HepG2 (cell line): ENCODE data around the gene KCNJ6. TPM values are rescaled to one million over a fixed set of nuclear protein-coding genes. Genes with fewer than 3 reads are reported as not detected.

Experiments used
- ATAC-seq: fragments of 200-7000 bp; cut with Tn5 transposase; 3 replicates; pipeline ENCODE4 v1.9.1; 2020; ENCODE audit warnings: mild to moderate bottlenecking, moderate library complexity
- BruUV-seq: library from RNA; stranded (reverse); fragments of 400-500 nt; replicated peaks from 2 replicates; lab custom pipeline; 2021; lab: Mats Ljungman, UMichigan
- CTCF ChIA-PET: fragments of 300-600 bp; formaldehyde crosslinking; extraction: SDS; loops from one replicate; lab custom pipeline; 2021; ENCODE audit warnings: low total read pairs, inconsistent platforms, low intra/inter-chr PET ratio; lab: Yijun Ruan, JAX
- POLR2A ChIA-PET: fragments of 350-600 bp; sonication (Branson Sonifier 250); formaldehyde crosslinking; loops from one replicate; lab custom pipeline; 2020; ENCODE audit warnings: antibody characterized with exemption, inconsistent platforms; lab: Yijun Ruan, JAX
- DNase-seq: peaks from one replicate; pipeline ENCODE4 v3.0.0-alpha.2; 2015; ENCODE audit warnings: low spot score
- FAIRE-seq: peaks from 3 replicates; lab custom pipeline; 2011; peaks lifted over from hg19 to GRCh38; lab: Jason Lieb, UNC
- H2AFZ ChIP-seq: one replicate; pipeline ENCODE4 v1.6.1; 2011; ENCODE audit warnings: low read length, inconsistent platforms
- H3K27ac ChIP-seq: fragments of 300-600 bp; 3 replicates; pipeline ENCODE4 v1.8.0; 2011; ENCODE audit warnings: mixed run types, mild to moderate bottlenecking, mixed read lengths, low read length, inconsistent platforms; ENCODE audit not compliant: insufficient read depth; ENCODE audit errors: extremely low read length
- H3K27me3 ChIP-seq, 2 experiments: fragments of 200-600 bp in 1 of 2; 2 replicates in 1 of 2; 3 replicates in 1 of 2; pipeline versions ENCODE4 v1.6.0 to v1.8.0; 2011; ENCODE audit warnings: low read length in 2 of 2, mild to moderate bottlenecking in 2 of 2, moderate library complexity in 2 of 2, inconsistent platforms in 1 of 2; ENCODE audit not compliant: insufficient read depth in 2 of 2, control insufficient read depth in 1 of 2
- H3K36me3 ChIP-seq, 2 experiments: fragments of 200-600 bp in 1 of 2; replicated peaks in 1 of 2; 2 replicates in 1 of 2; 3 replicates in 1 of 2; pipeline versions ENCODE4 v1.5.1 to v1.8.0; 2011; ENCODE audit warnings: low read length in 2 of 2, inconsistent platforms in 1 of 2; ENCODE audit not compliant: insufficient read depth in 2 of 2, control insufficient read depth in 1 of 2
- H3K4me1 ChIP-seq: 2 replicates; pipeline ENCODE4 v1.5.1; 2012; ENCODE audit warnings: low read length, inconsistent platforms; ENCODE audit not compliant: insufficient read depth
- H3K4me2 ChIP-seq: 2 replicates; pipeline ENCODE4 v1.6.0; 2011; ENCODE audit warnings: low read depth, low read length, inconsistent platforms
- H3K4me3 ChIP-seq, 3 experiments: fragments of 200-600 bp in 1 of 3; sonication (generic), shearing (Covaris generic) in 1 of 3; replicated peaks in 1 of 3; 2 replicates each; pipeline ENCODE4 v1.5.1; 2011 to 2016; ENCODE audit warnings: low read length in 3 of 3, inconsistent platforms in 2 of 3, low read depth in 2 of 3, mild to moderate bottlenecking in 2 of 3, control low read depth in 1 of 3, mixed read lengths in 1 of 3; ENCODE audit not compliant: insufficient read depth in 1 of 3
- H3K79me2 ChIP-seq: one replicate; pipeline ENCODE4 v1.6.1; 2011; ENCODE audit warnings: low read length, inconsistent platforms; ENCODE audit not compliant: insufficient read depth
- H3K9ac ChIP-seq: 2 replicates; pipeline ENCODE4 v1.6.0; 2011; ENCODE audit warnings: mild to moderate bottlenecking, low read depth, low read length, inconsistent platforms; ENCODE audit not compliant: insufficient read depth
- H3K9me3 ChIP-seq: 2 replicates; pipeline ENCODE4 v1.5.1; 2012; ENCODE audit warnings: mild to moderate bottlenecking, low read length
- H4K20me1 ChIP-seq: 2 replicates; pipeline ENCODE4 v1.6.0; 2011; ENCODE audit warnings: inconsistent platforms, mild to moderate bottlenecking, low read length, moderate library complexity; ENCODE audit not compliant: insufficient read depth
- CCDC6 ChIP-seq: sonication (generic); formaldehyde crosslinking; IDR thresholded peaks from 2 replicates; pipeline ENCODE4 v1.8.1; 2022; ENCODE audit warnings: mild to moderate bottlenecking, missing genetic modification reagents, moderate library complexity
- HMGA1 ChIP-seq: sonication (generic); formaldehyde crosslinking; conservative IDR thresholded peaks from 2 replicates; pipeline ENCODE4 v1.4.0; 2020; ENCODE audit warnings: missing genetic modification reagents
- HOXA9 ChIP-seq: sonication (generic); formaldehyde crosslinking; IDR thresholded peaks from 2 replicates; pipeline ENCODE4 v1.8.1; 2022; ENCODE audit warnings: missing genetic modification reagents, mild to moderate bottlenecking, moderate library complexity, borderline replicate concordance
- MATR3 ChIP-seq: sonication (generic); formaldehyde crosslinking; IDR thresholded peaks from 2 replicates; pipeline ENCODE4 v1.4.0; 2020; ENCODE audit warnings: missing genetic modification reagents
- MED8 ChIP-seq: sonication (generic); formaldehyde crosslinking; IDR thresholded peaks from 2 replicates; pipeline ENCODE4 v1.8.1; 2023; ENCODE audit warnings: mild to moderate bottlenecking, missing genetic modification reagents; ENCODE audit not compliant: insufficient replicate concordance
- RBAK ChIP-seq: sonication (generic); formaldehyde crosslinking; IDR thresholded peaks from 2 replicates; pipeline ENCODE4 v1.5.1; 2020; ENCODE audit warnings: mild to moderate bottlenecking, missing genetic modification reagents
- SIX1 ChIP-seq: sonication (generic); formaldehyde crosslinking; IDR thresholded peaks from 2 replicates; pipeline ENCODE4 v1.4.0; 2020; ENCODE audit warnings: missing genetic modification reagents, borderline replicate concordance
- ZBTB21 ChIP-seq: sonication (generic); formaldehyde crosslinking; IDR thresholded peaks from 2 replicates; pipeline ENCODE4 v1.4.0; 2020; ENCODE audit warnings: missing genetic modification reagents
- ZNF121 ChIP-seq: sonication (generic); formaldehyde crosslinking; IDR thresholded peaks from 2 replicates; pipeline ENCODE4 v1.5.0; 2020; ENCODE audit warnings: mild to moderate bottlenecking, missing genetic modification reagents
- ZNF329 ChIP-seq: sonication (generic); formaldehyde crosslinking; IDR thresholded peaks from 2 replicates; pipeline ENCODE4 v1.9.0; 2021; ENCODE audit warnings: low read depth, mild to moderate bottlenecking, missing genetic modification reagents
- ZNF577 ChIP-seq: sonication (generic); formaldehyde crosslinking; IDR thresholded peaks from 2 replicates; pipeline ENCODE4 v1.4.0; 2020; ENCODE audit warnings: mild to moderate bottlenecking, low read depth, missing genetic modification reagents, borderline replicate concordance
- ZSCAN30 ChIP-seq: sonication (generic); formaldehyde crosslinking; IDR thresholded peaks from 2 replicates; pipeline ENCODE4 v1.5.0; 2020; ENCODE audit warnings: mild to moderate bottlenecking, missing genetic modification reagents
- WGBS: methylation state at CpG from one replicate; pipeline ENCODE4 v1.1.6; 2017; ENCODE audit warnings: low lambda C conversion rate; 5-methylcytosine and 5-hydroxymethylcytosine counted together
- in situ Hi-C: cut with HindIII; loops from 2 replicates; pipeline ENCODE4 v1.10.0; 2017; ENCODE audit warnings: low pct_unique_long_range_greater_than_20kb; ENCODE audit not compliant: extremely low pct_ligation_motif_present
- intact Hi-C: fragments of 100-400 bp; cut with micrococcal nuclease; formaldehyde crosslinking; loops from one replicate; pipeline ENCODE4 v1.10.0; 2022; ENCODE audit not compliant: unreplicated experiment
- polyA plus RNA-seq, 8 experiments: library from polyadenylated mRNA; depleted of rRNA in 3 of 8; stranded (reverse) in 7 of 8; unstranded in 1 of 8; fragments of >200 nt; fragmentation: Illumina TruSeq in 4 of 8; extraction: Trizol in 4 of 8; gene quantifications; 2 replicates each; pipeline versions ENCODE4 v1.2.1 to v1.2.3, GENCODE V29; 2011 to 2016; ENCODE audit warnings: low read depth in 4 of 8, missing spikeins in 1 of 8, mixed read lengths in 1 of 8; ENCODE audit not compliant: insufficient read depth in 1 of 8
- total RNA-seq, 5 experiments: library from RNA; depleted of rRNA; stranded (reverse); fragments of >200 nt; fragmentation: Illumina TruSeq; extraction: Trizol; gene quantifications; 2 replicates each; pipeline ENCODE4 v1.2.3, GENCODE V29; 2016; ENCODE audit warnings: low read depth in 1 of 5
- TF ChIP-seq, protein P1 (sequence below): sonication (generic); formaldehyde crosslinking; IDR thresholded peaks from 2 replicates; pipeline ENCODE4 v1.9.0; 2021; ENCODE audit warnings: missing genetic modification reagents, mild to moderate bottlenecking, borderline replicate concordance
- TF ChIP-seq, protein P2 (sequence below): sonication (generic); formaldehyde crosslinking; IDR thresholded peaks from 2 replicates; pipeline ENCODE4 v1.4.0; 2020; ENCODE audit warnings: low read depth, mild to moderate bottlenecking, missing genetic modification reagents
- TF ChIP-seq, protein P3 (sequence below): IDR thresholded peaks from 2 replicates; pipeline ENCODE4 v1.6.1; 2012; ENCODE audit warnings: inconsistent platforms

Gene KCNJ6
- total and polyA plus RNA-seq, 2 of the 13 experiments (the other 11 are each of a cell fraction or from before 2014, with no cell fraction given): not detected

DNA sequence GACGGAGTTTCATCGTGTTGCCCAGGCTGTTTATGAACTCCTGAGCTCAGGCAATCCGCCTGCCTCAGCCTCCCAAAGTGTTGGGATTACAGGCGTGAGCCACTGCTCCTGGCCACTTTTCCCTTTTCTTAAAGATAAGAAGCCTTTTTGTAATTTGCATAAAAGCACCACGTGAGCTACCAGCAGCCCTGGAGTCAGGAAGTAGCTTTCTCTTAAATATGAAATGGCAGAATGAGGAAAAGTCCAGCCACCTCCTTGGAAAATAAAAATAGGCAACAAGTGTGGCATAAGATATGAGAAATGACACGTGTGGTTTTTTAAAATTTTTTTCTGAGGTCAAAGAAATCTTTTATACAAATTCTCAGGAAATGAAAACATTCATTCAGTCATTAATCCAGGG is 289.9 kb downstream of the KCNJ6 start:
- no peak for DNase-seq
- intact Hi-C loops: no loop called here
- ChIA-PET POLR2A (no interaction called here), CTCF (no interaction called here)
- no peak overlapping the region for H3K9ac ChIP-seq
- H3K4me3 ChIP-seq: no peak overlapping the region
- H3K27ac ChIP-seq: no peak overlapping the region
- no peak overlapping the region for H2AFZ ChIP-seq
- peaks cover 0 to 4% of the 10 kb centered on the region in 2 experiments; a peak in 1 of 5 replicates for H3K27me3 ChIP-seq
- no peak for ATAC-seq
- TF ChIP-seq MED8: no peak
- H4K20me1 ChIP-seq: no peaks in the 10 kb centered on the region
- BruUV-seq: no TSS peak
- no peak for FAIRE-seq
- H3K4me2 ChIP-seq: no peak overlapping the region
- H3K36me3 ChIP-seq: no peaks in the 10 kb centered on the region
- H3K9me3 ChIP-seq: no peaks in the 10 kb centered on the region
- in situ Hi-C loops: no loop called here
- no peaks in the 10 kb centered on the region for H3K79me2 ChIP-seq
- WGBS: 31% methylated on average over 6 of the region's 6 CpGs
- no peaks in the 10 kb centered on the region for H3K4me1 ChIP-seq

DNA sequence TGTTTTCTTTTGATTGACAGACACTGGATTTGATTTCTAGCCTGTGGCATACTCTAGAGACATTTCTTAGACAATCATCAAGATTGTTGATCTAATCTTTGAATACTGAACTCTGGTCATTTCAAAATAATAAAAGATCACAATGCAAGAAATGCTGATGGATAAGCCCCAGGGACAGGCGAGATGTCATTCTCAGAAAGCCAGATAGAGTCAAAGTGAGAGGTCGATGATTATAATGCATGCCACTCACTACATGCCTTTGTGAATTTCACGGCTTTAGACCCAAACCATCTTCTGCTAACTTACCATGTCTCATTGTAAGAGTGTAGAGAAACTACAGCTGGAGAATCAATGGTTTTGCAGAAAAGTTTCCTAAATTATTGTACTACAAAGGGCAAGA is 292.6 kb downstream of the KCNJ6 start:
- Histone ChIP-seq H3K27ac (no peak overlapping the region), H3K9me3 (no peaks in the 10 kb centered on the region), H3K4me1 (no peaks in the 10 kb centered on the region), H2AFZ (no peak overlapping the region), H3K36me3 (no peaks in the 10 kb centered on the region), H4K20me1 (no peaks in the 10 kb centered on the region), H3K27me3 (no peaks in the 10 kb centered on the region; a peak in 1 of 5 replicates), H3K79me2 (no peaks in the 10 kb centered on the region), H3K9ac (no peak overlapping the region), H3K4me2 (no peak overlapping the region), H3K4me3 (no peak overlapping the region)
- intact Hi-C loops (no loop called here), in situ Hi-C loops (no loop called here)
- no peak for ATAC-seq
- DNase-seq: no peak
- ChIA-PET CTCF (no interaction called here), POLR2A (no interaction called here)
- FAIRE-seq: no peak
- no TSS peak for BruUV-seq
- WGBS: 5% methylated on average over 3 of the region's 3 CpGs
- TF ChIP-seq MATR3 (no peak), ZNF577 (CRISPR knock-in tag) (no peak), HMGA1 (CRISPR knock-in tag) (no peak), ZNF121 (CRISPR knock-in tag) (no peak), ZNF329 (CRISPR knock-in tag) (no peak), ZBTB21 (no peak), HOXA9 (CRISPR knock-in tag) (no peak), SIX1 (CRISPR knock-in tag) (no peak), RBAK (CRISPR knock-in tag) (no peak), CCDC6 (no peak), ZSCAN30 (CRISPR knock-in tag) (no peak)
- TF ChIP-seq, protein P1, sequence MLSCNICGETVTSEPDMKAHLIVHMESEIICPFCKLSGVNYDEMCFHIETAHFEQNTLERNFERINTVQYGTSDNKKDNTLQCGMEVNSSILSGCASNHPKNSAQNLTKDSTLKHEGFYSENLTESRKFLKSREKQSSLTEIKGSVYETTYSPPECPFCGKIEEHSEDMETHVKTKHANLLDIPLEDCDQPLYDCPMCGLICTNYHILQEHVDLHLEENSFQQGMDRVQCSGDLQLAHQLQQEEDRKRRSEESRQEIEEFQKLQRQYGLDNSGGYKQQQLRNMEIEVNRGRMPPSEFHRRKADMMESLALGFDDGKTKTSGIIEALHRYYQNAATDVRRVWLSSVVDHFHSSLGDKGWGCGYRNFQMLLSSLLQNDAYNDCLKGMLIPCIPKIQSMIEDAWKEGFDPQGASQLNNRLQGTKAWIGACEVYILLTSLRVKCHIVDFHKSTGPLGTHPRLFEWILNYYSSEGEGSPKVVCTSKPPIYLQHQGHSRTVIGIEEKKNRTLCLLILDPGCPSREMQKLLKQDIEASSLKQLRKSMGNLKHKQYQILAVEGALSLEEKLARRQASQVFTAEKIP: no peak
- TF ChIP-seq, protein P2, sequence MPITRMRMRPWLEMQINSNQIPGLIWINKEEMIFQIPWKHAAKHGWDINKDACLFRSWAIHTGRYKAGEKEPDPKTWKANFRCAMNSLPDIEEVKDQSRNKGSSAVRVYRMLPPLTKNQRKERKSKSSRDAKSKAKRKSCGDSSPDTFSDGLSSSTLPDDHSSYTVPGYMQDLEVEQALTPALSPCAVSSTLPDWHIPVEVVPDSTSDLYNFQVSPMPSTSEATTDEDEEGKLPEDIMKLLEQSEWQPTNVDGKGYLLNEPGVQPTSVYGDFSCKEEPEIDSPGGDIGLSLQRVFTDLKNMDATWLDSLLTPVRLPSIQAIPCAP (CRISPR knock-in tag): no peak
- TF ChIP-seq, protein P3, sequence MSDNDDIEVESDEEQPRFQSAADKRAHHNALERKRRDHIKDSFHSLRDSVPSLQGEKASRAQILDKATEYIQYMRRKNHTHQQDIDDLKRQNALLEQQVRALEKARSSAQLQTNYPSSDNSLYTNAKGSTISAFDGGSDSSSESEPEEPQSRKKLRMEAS: no peak
